Activated CD8-positive, alpha-beta memory T cell treated with anti-CD3 and anti-CD28 coated beads for 1 hour (primary cell): ENCODE results near the gene FAM210A.

Source experiments
- DNase-seq, 2 donors: peaks; one replicate each; pipeline ENCODE4 v3.0.0-alpha.2; 2020; ENCODE audit warnings: low read depth in 1 of 2; ENCODE audit errors: extremely low read depth in 1 of 2

The FAM210A gene

DNA sequence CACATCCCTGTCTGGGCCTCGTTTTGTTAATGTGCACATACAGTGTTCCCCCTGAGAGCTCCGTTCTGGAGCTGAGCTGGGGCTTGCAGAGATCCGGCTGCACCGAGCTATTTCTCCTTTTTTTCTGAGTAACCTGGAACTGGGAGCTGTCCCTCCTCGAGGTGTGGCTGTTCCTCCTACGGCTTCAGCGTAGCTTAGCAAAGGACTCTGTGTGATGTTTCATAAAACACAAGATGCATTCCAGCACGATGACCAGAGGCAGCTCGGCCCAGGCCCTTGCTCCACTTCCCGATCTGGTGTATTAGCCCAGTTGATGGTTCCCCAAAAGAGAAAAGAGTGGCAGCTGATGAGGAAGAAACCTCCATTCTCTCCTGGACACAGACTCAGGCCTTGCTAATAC lies 103.0 kb downstream of the FAM210A start:
- no peak for DNase-seq

DNA sequence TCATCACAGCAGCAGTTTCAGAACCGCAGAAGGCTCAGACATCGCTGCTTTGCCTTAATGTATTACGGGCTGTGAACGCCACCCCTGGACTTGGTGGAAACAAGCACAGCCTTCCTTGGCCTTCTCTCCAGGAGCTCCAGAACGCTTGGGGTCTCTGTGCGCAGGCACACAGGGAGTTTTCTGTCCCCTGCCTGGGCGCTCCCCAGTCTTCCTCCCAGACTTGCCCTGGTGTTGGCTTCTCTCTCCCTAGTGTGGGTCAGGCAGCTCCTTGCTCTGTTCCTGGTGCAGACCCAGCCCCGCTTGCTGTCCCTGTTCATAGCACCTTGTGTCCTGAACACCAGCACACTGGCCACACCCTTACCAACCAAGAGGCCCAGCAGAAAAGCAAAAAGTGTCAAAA lies 103.6 kb downstream of the FAM210A start:
- DNase-seq, result no peak

DNA sequence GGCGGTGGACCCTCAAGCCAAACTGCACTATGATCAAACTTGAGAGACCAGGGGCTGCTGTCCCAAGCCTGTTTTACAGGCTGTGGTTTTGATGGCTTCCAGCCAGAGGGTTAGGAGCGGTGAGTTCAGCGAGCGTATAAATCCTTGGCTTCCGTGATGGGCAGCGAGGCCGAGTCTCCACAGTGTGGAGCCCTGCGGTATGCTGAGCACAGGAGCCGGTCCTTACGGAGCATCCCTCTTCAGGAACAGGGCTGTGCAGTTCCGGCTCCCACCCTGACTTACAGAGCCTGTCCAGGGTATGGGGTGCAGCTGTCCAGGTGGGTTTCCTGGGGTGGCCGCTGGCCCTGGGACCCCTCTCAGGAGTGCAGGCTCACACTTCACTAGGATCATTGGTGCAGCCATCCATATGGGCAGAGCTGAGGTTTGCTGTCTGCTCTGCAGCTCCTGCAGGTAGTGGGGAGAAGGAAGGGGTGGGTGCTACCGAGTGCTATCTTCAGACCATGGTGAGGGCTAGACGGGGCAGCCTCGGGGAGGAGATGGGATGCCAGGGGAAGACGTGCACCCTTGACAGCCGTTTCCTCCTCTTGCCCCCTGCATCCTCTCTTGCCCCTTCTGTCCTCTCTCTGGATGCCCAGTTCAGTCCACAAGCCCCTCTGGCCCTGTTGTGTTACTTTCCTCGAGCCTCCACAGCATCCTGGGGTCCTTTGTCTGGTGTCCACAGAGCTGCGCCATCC lies 104.3 kb downstream of the FAM210A start:
- no peak for DNase-seq

DNA sequence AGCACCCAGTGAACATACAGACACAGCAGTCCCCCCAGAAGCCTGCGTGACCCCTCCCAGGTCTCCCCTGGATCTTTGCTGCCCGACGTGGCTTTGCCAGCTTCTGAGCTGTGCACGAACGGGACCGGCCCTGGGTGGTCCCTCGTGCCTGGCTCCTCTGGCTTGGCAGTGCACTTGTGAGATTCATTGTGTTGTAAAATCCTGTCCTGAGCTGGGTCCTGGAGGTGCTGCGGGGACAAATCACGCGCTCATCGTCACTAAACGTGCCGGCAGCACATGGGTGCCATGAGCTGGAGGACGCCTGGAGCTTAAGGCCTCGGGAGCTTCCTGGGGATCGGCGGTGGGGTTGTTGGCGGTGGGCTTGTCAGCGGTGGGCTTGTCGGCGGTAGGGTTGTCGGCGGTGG lies 104.9 kb downstream of the FAM210A start:
- DNase-seq, result no peak

DNA sequence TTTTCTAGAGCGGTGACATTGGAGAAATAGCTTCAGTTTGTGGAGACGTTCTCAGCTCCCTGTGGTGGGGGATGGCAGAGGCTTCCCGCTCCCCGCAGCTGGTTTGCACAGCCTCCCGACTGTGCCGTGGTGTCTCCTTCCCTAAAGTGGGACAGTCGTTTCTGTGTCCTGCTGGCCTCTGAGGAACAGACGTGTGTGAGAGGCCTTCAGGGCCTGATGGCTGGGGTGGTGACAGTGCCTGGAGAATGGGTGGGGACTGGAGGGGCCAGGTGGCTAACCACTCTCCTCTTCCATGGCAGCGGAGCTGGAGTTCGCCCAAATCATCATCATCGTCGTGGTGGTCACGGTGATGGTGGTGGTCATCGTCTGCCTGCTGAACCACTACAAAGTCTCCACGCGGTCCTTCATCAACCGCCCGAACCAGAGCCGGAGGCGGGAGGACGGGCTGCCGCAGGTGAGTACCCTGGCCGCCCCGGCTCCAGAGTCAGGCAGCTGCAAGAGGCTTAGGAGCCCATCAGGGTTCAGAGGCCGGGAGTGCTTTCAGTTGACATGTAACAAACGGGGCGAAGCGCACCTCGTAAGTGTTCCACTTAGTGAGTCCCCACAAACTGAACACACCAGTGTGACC lies 105.4 kb downstream of the FAM210A start:
- DNase-seq, result no peak

DNA sequence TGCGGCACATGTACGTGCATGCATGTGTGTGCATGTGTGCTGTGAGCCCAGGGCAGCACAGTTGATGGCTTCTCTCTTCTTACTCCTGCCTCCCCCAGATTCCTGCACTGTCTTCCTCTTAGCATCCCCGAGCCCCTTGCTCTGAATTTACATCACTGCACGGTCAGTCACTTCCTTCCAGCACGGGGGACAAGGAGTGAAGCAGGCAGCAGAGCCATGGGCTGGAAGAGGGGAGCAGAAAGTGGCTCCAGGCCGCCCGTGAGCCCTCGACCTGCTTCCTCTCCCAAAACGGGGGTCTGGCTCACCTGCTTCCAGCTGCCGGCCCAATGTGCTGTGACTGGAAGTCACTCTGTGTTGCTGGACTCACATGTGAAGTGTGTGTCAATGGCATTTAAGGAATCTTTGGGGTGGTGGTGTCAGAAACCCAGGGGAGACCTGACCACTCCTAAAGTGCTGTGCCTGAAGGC lies 106.1 kb downstream of the FAM210A start:
- no peak for DNase-seq

DNA sequence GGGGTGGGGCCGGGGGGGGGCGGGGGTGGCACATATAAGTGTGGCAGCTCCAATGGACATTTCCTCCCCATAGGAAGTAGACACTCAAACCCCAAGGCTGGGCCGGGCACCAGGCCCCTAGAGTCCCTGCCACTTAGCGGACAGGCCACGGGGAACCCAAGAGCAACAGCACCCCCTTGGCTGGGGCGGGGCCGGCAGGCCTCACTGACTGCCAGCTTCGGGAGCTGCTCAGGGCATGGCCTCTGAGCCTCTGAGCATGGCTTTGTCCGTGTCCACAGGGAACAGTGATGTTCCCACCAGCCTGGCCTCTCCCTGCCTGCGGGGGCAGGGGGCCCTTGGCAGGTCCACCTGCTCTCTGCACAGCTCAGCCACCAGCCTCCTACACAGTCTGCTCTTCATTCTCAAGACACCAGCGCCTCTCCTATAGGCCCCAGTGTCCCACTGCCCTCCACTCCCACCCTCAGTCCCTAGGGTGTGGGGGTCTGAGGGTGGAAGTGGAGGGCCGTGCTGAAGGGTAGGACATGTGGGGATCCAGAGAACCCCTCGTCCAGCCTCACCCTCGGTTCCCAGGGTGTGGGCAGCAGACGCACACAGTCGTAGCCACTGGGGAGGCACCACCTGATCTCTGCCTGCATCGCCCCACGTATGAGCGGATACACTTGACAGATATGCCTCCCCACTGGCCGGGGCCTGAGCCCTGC lies 106.7 kb downstream of the FAM210A start:
- no peak for DNase-seq

DNA sequence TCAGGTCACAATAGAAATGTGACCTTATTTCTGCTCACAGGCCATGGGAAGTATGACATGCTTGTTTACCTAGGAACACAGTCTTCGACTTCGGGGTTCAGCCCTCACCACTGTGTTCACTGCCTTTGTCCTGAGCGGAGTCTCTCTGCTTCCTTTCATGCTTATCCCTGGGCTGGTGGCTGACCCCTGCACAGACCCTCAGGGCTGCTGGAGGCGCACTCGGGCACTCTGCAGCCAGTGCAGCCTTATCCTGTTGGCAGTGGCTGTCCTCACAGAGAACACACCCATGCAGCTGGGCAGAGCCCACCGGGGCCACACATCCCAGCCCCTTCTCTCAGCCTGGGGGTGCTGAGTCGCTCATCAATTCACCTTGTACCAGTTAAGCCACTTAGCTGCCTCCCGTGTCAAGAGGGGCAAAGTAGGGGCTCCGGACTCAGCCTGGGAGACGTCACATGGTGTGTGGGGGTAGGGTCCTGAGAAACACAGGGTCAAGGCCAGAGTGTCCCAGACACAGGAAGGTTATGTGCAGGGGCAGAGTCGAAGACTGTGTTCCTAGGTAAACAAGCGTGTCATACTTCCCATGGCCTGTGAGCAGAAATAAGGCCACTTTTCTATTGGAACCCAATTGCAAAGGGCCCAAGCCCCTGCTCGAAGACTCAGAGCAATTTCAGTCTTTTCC lies 107.5 kb downstream of the FAM210A start:
- DNase-seq, result no peak

DNA sequence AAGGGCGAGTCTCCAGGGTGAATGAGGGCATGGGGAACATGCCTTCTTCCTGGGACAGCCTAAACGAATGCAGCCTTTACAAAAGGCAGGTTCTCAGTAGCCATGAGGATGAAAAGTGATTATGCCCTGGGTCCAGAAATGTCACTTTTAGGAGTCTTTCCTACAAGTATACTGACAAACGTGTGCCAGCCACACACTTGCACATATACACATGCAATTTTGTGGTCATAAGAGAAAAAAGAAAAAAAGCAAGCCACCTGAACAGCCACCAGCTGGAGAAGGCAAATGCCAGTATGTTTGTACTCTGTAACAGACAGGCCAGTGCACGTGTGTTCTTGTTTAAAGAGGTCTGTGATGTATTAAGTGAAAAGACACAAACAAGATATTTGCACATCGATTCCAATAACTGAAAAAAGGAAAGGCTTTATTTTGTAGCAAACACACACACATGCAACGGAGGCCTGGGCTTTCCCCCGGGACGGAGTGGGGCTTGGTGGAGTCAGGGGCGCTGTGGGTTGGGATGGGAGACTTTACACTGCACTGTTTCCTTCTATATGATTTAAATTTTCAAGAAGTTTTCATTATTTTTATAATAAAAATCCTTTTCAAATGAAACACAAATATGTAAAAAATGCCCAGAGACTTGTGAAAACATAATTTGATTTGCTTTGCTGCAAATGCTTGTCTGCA lies 108.4 kb downstream of the FAM210A start:
- no peak for DNase-seq

DNA sequence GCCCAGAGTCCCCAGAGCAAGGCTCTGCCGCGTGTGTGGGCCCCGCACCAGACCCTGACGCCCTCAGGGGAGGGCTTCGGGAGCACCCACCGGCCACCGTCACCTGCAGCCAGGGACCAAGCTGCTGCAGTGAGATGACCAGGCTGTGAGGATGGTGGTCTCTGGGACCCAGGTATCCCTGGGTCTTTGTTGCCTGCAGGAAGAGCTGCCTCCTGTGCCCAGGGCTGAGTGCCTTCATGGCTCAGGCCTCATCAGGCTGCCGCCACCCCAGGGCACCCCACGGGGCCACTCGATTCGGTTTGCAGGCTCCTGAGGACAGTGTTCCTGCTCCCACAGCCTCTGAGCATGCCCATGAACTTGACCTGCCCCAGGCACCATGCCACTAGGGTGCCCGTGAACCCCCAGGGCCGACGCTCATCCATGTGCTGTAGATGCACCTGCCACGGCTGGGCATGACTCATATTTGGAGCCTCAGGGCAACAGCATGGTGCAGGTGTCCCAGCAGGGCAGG lies 109.8 kb downstream of the FAM210A start:
- no peak for DNase-seq

DNA sequence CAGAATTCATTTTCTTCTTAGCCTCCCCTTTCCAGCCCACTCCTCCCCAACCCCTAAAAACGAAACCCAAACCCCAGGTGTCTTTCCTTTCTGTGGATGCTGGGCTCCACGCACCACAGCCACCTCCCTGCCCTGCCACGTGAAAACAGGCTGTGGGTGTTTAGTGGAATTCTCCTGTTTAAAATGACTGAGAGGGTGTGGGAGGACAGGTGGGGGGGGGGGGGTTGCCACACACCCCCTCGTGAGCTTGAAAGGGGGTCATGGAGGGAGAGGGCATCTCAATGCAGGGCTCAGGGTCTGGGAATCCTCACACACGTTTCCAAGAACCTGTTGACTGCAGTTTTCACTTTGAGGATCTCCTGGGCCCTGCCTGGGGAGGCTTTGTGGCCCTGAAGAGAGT lies 110.3 kb downstream of the FAM210A start:
- DNase-seq, result no peak

DNA sequence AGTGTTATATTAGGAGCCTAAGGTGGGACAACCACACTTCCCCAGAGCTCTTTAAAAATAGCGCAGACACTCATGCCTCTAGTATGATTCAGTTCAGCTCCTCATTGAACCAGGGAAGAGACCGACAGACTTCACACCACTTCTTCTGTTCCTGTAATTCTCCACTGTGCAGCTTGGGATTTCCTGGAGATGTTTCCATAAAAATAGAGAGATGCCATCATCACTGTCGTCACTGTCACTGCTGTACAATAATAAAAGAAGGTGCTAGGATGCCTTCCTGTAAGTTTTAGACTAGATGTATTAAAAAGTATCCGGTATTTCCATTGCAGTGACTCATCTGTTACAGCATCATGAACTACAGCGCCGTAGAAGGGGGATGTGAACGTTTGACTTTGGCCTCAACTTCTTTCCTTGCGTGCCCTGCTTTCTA lies 110.9 kb downstream of the FAM210A start:
- DNase-seq, result no peak

DNA sequence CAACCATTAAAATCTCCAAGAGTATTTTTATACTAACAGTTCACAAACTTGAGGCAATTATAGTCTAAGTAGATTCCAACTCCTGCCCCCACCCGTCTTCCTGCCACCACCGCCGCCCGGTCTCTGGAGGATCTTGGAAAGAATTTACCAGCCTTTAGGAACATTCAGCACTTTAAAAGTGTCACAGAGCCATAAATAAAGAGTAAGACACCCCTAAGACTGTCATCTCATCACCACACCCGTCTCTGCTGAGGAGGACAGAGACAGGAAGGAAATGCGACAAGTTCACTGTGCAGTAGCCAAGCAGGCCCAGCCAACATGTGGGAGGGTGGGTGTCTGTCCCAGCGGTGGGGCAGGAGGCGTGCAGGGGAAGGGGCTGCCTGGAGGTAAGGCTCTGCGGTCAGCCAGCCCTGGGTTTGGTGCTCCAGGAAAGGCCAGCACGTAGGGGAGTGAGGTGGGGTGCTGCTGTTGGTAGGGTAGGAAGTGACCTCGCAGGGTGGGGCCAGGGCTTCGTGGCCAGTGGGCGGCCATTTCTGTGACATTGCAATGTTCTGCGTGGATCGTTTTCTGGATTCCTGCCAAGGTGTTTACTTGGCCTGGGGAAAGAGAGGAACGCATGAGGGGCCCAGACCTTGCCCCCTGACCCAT lies 111.6 kb downstream of the FAM210A start:
- no peak for DNase-seq

DNA sequence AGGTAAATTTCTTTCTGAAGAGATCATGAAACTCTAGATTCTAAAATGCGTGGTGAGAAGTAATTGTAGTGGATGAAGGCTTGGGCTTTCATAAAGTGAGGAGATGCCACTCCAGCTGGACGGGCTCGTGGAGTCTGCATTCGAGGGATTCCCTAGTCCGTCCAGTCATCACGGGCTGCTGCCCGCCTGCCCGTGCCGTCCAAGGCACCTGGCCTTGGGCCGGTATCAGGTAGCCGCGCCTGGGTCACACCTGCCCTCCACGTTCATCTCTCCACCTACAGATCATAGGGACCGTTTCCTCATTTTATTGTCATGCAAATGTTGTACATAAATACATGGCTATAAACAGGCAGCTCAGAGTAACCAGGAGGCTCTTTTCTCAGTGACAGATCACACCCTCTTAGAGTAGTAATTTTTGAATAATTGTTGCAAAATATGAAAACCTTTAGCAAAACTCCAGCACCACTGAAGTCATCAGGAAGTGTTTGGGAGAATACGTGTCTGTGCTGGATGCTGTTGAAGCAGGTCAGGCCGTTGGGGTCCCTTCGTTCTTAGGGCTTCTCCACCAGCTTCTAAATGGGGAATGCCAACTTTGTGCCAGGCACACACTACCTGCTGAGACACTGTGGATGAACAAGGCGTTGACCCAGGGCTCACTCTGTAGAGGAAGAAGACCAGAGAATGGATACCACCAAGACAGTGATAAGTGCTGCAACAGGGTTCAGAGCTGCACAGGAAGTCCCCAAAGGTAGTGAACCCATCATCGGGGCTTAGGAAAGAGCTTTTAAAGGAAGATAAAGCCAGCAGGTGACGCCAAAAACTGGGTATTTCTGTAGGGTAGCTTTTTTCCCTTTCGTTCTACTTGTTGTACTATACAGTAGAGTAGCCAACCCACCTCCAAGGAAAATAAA lies 112.5 kb downstream of the FAM210A start:
- no peak for DNase-seq
